HCT116 (cell line): ENCODE results near the gene ZNF330. TPM values are rescaled to one million over a fixed set of nuclear protein-coding genes. Genes with fewer than 3 reads are reported as not detected.

ENCODE experiments used
- ATAC-seq: fragments of 200-7000 bp; cut with Tn5 transposase; 2 replicates; pipeline ENCODE4 v1.9.1; 2020; ENCODE audit warnings: mild to moderate bottlenecking, moderate library complexity
- BruUV-seq: library from RNA; stranded (reverse); fragments of 400-500 nt; replicated peaks from 2 replicates; lab custom pipeline; 2021; lab: Mats Ljungman, UMichigan
- CTCF ChIA-PET: fragments of 300-600 bp; sonication (Branson Sonifier 250); formaldehyde crosslinking; loops from one replicate; lab custom pipeline; 2021; ENCODE audit warnings: antibody characterized with exemption; lab: Charles Lee
- POLR2A ChIA-PET: fragments of 300-600, 350-600 bp; sonication (Branson Sonifier 250); formaldehyde crosslinking; loops from one replicate; lab custom pipeline; 2021; ENCODE audit warnings: antibody characterized with exemption; lab: Charles Lee
- RAD21 ChIA-PET, 2 experiments: fragments of 300-600 bp; sonication (Branson Sonifier 250); formaldehyde crosslinking; loops; one replicate each; lab custom pipeline; 2023; ENCODE audit warnings: low total read pairs in 2 of 2; ENCODE audit not compliant: uncharacterized antibody in 2 of 2, unreplicated experiment in 2 of 2, low non-redundant PET in 1 of 2; lab: Charles Lee
- DNase-seq: peaks from one replicate; pipeline ENCODE4 v3.0.0-alpha.2; 2010; ENCODE audit warnings: low read depth, low spot score
- H2AFZ ChIP-seq: fragments of 200-600 bp; shearing (Covaris generic), sonication (generic); 2 replicates; pipeline ENCODE4 v1.6.1; 2017; ENCODE audit warnings: low read depth, mixed run types, mixed read lengths, antibody characterized with exemption, low read length; ENCODE audit not compliant: poor library complexity, severe bottlenecking
- H3K27ac ChIP-seq: 2 replicates; pipeline ENCODE4 v1.5.1; 2012; ENCODE audit warnings: low read depth, low read length
- H3K27me3 ChIP-seq: fragments of 200-600 bp; sonication (generic); 2 replicates; pipeline ENCODE4 v1.6.1; 2016; ENCODE audit warnings: mixed run types, low read length, mixed read lengths; ENCODE audit not compliant: insufficient read depth
- H3K36me3 ChIP-seq, 2 experiments: fragments of 200-500 bp in 1 of 2; fragments of 200-600 bp in 1 of 2; sonication (Bioruptor generic) in 1 of 2; sonication (generic) in 1 of 2; 2 replicates each; pipeline versions ENCODE4 v1.5.1 to v1.6.1; 2014 to 2016; ENCODE audit warnings: low read length in 2 of 2, inconsistent platforms in 1 of 2, mixed read lengths in 1 of 2, mixed run types in 1 of 2; ENCODE audit not compliant: insufficient read depth in 2 of 2, control insufficient read depth in 1 of 2
- H3K4me1 ChIP-seq, 2 experiments: fragments of 200-600 bp in 1 of 2; sonication (generic) in 1 of 2; 2 replicates each; pipeline versions ENCODE4 v1.5.1 to v1.6.1; 2012 to 2017; ENCODE audit warnings: low read length in 2 of 2, inconsistent platforms in 1 of 2, mild to moderate bottlenecking in 1 of 2, mixed read lengths in 1 of 2, mixed run types in 1 of 2, moderate library complexity in 1 of 2; ENCODE audit not compliant: insufficient read depth in 2 of 2, control insufficient read depth in 1 of 2
- H3K4me2 ChIP-seq: fragments of 200-600 bp; sonication (generic); 2 replicates; pipeline ENCODE4 v1.6.1; 2017; ENCODE audit warnings: mixed run types, low read length, mixed read lengths
- H3K4me3 ChIP-seq, 2 experiments: fragments of 200-600 bp in 1 of 2; sonication (generic) in 1 of 2; replicated peaks in 1 of 2; 2 replicates each; pipeline ENCODE4 v1.5.1; 2011 to 2016; ENCODE audit warnings: low read length in 2 of 2, control low read depth in 1 of 2, low read depth in 1 of 2, mild to moderate bottlenecking in 1 of 2, mixed read lengths in 1 of 2, mixed run types in 1 of 2
- H3K79me2 ChIP-seq: fragments of 200-600 bp; sonication (generic); 2 replicates; pipeline ENCODE4 v1.6.1; 2017; ENCODE audit warnings: mild to moderate bottlenecking, mixed run types, low read length, moderate library complexity, mixed read lengths; ENCODE audit not compliant: insufficient read depth
- H3K9ac ChIP-seq: fragments of 200-600 bp; sonication (generic); 2 replicates; pipeline ENCODE4 v1.6.1; 2016; ENCODE audit warnings: low read length, mixed read lengths
- H3K9me2 ChIP-seq: fragments of 200-600 bp; sonication (generic), shearing (Covaris generic); 2 replicates; pipeline ENCODE4 v1.6.1; 2017; ENCODE audit warnings: mixed run types, mild to moderate bottlenecking, moderate library complexity; ENCODE audit not compliant: insufficient read depth
- H3K9me3 ChIP-seq, 2 experiments: fragments of 200-500 bp in 1 of 2; fragments of 200-600 bp in 1 of 2; sonication (Bioruptor generic) in 1 of 2; sonication (generic) in 1 of 2; 2 replicates each; pipeline ENCODE4 v1.6.1; 2014 to 2017; ENCODE audit warnings: low read length in 2 of 2, mixed read lengths in 2 of 2, inconsistent platforms in 1 of 2, low read depth in 1 of 2, mild to moderate bottlenecking in 1 of 2, mixed run types in 1 of 2, moderate library complexity in 1 of 2; ENCODE audit not compliant: control insufficient read depth in 1 of 2, insufficient read depth in 1 of 2
- H4K20me1 ChIP-seq: fragments of 200-600 bp; sonication (generic), shearing (Covaris generic); 2 replicates; pipeline ENCODE4 v1.6.1; 2017; ENCODE audit warnings: mixed run types, mild to moderate bottlenecking, moderate library complexity; ENCODE audit not compliant: insufficient read depth
- CEBPB ChIP-seq: IDR thresholded peaks from 2 replicates; pipeline ENCODE4 v1.6.1; 2012; ENCODE audit warnings: low read depth
- EGR1 ChIP-seq: IDR thresholded peaks from 2 replicates; pipeline ENCODE4 v1.6.1; 2012; ENCODE audit warnings: low read depth
- ELF1 ChIP-seq: IDR thresholded peaks from 2 replicates; pipeline ENCODE4 v1.6.1; 2012; ENCODE audit warnings: low read depth, borderline replicate concordance
- EZH2 ChIP-seq: fragments of 200-600 bp; sonication (generic); IDR thresholded peaks from 2 replicates; pipeline ENCODE4 v1.6.1; 2017; ENCODE audit warnings: antibody characterized with exemption, mixed run types
- FOSL1 ChIP-seq: IDR thresholded peaks from 2 replicates; pipeline ENCODE4 v1.6.1; 2012; ENCODE audit warnings: low read depth
- MAX ChIP-seq: IDR thresholded peaks from 2 replicates; pipeline ENCODE4 v1.6.1; 2012
- POLR2A ChIP-seq: IDR thresholded peaks from 2 replicates; pipeline ENCODE4 v1.7.0; 2011; ENCODE audit warnings: borderline replicate concordance; ENCODE audit not compliant: insufficient read depth, insufficient read length; ENCODE audit errors: extremely low read depth
- POLR2AphosphoS5 ChIP-seq: IDR thresholded peaks from 2 replicates; pipeline ENCODE4 v1.6.1; 2011; ENCODE audit warnings: mild to moderate bottlenecking, low read depth, low read length, moderate library complexity
- RAD21 ChIP-seq: IDR thresholded peaks from 2 replicates; pipeline ENCODE4 v1.6.1; 2012; ENCODE audit warnings: low read depth, mild to moderate bottlenecking
- SIN3A ChIP-seq: IDR thresholded peaks from 2 replicates; pipeline ENCODE4 v1.6.1; 2012; ENCODE audit warnings: low read depth
- SP1 ChIP-seq: IDR thresholded peaks from 2 replicates; pipeline ENCODE4 v1.6.1; 2012; ENCODE audit warnings: low read depth
- SRF ChIP-seq: IDR thresholded peaks from 2 replicates; pipeline ENCODE4 v1.6.1; 2012; ENCODE audit warnings: low read depth
- YY1 ChIP-seq: IDR thresholded peaks from 2 replicates; pipeline ENCODE4 v1.6.1; 2011; ENCODE audit warnings: low read length, low read depth, moderate library complexity, mild to moderate bottlenecking; ENCODE audit not compliant: insufficient replicate concordance; ENCODE audit errors: extremely low read depth
- ZBTB33 ChIP-seq: IDR thresholded peaks from 2 replicates; pipeline ENCODE4 v1.6.1; 2011; ENCODE audit warnings: mild to moderate bottlenecking, low read length, moderate library complexity; ENCODE audit not compliant: insufficient replicate concordance; ENCODE audit errors: extremely low read depth
- ZFX ChIP-seq: fragments of 450-650 bp; IDR thresholded peaks from 2 replicates; pipeline ENCODE4 v1.6.1; 2017
- intact Hi-C: fragments of 100-400 bp; cut with micrococcal nuclease; formaldehyde crosslinking; loops from 2 replicates; pipeline ENCODE4 v1.10.0; 2022
- total RNA-seq: library from RNA; stranded (reverse); gene quantifications from one replicate; pipeline ENCODE4 v1.2.1, GENCODE V29; 2021; ENCODE audit not compliant: unreplicated experiment
- TF ChIP-seq, protein P1 (sequence below): IDR thresholded peaks from 2 replicates; pipeline ENCODE4 v1.6.1; 2012
- TF ChIP-seq, protein P2 (sequence below), 3 experiments: fragments of 200-600 bp in 1 of 3; sonication (generic) in 1 of 3; IDR thresholded peaks in 2 of 3; conservative IDR thresholded peaks in 1 of 3; 2 replicates each; pipeline ENCODE4 v1.5.1; 2012 to 2017; ENCODE audit warnings: low read depth in 2 of 3, low read length in 2 of 3, antibody characterized with exemption in 1 of 3, borderline replicate concordance in 1 of 3, control low read depth in 1 of 3, mild to moderate bottlenecking in 1 of 3, mixed read lengths in 1 of 3, mixed run types in 1 of 3, moderate library complexity in 1 of 3; ENCODE audit not compliant: insufficient read depth in 1 of 3

Gene ZNF330
- total RNA-seq, 1 experiment from 2014 or later: 49.1 TPM

GRCh38 chr4:141216002-141216761 is 4.5 kb upstream of the ZNF330 start:
- DNase-seq: no peak
- Histone ChIP-seq H3K4me1 (peaks cover 2 to 6% of the 10 kb centered on the region in 2 experiments; a peak in 2 of 4 replicates), H3K36me3 (no peaks in the 10 kb centered on the region), H4K20me1 (no peaks in the 10 kb centered on the region), H3K9ac (no peak overlapping the region), H3K4me2 (no peak overlapping the region), H2AFZ (no peak overlapping the region), H3K79me2 (peaks cover 5% of the 10 kb centered on the region), H3K4me3 (no peak overlapping the region), H3K27ac (no peak overlapping the region), H3K9me3 (no peaks in the 10 kb centered on the region), H3K27me3 (no peaks in the 10 kb centered on the region), H3K9me2 (no peaks in the 10 kb centered on the region)
- no peak for ATAC-seq
- TF ChIP-seq EZH2 (no peak), FOSL1 (no peak), EGR1 (no peak), ZBTB33 (no peak), SIN3A (no peak), ELF1 (no peak), RAD21 (no peak), CEBPB (no peak), YY1 (no peak), POLR2A (no peak), POLR2AphosphoS5 (no peak), SRF (no peak), SP1 (no peak), MAX (no peak), ZFX (no peak)
- TF ChIP-seq, protein P1, sequence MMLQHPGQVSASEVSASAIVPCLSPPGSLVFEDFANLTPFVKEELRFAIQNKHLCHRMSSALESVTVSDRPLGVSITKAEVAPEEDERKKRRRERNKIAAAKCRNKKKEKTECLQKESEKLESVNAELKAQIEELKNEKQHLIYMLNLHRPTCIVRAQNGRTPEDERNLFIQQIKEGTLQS: no peak
- TF ChIP-seq, protein P2, sequence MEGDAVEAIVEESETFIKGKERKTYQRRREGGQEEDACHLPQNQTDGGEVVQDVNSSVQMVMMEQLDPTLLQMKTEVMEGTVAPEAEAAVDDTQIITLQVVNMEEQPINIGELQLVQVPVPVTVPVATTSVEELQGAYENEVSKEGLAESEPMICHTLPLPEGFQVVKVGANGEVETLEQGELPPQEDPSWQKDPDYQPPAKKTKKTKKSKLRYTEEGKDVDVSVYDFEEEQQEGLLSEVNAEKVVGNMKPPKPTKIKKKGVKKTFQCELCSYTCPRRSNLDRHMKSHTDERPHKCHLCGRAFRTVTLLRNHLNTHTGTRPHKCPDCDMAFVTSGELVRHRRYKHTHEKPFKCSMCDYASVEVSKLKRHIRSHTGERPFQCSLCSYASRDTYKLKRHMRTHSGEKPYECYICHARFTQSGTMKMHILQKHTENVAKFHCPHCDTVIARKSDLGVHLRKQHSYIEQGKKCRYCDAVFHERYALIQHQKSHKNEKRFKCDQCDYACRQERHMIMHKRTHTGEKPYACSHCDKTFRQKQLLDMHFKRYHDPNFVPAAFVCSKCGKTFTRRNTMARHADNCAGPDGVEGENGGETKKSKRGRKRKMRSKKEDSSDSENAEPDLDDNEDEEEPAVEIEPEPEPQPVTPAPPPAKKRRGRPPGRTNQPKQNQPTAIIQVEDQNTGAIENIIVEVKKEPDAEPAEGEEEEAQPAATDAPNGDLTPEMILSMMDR (IDR thresholded peaks at IDR 0.05 in 2 of 3, conservative IDR thresholded peaks at IDR 0.05 in 1 of 3; ENCODE audit: borderline replicate concordance in 1 of 3, insufficient read depth in 1 of 3, low read depth in 2 of 3, low read length in 2 of 3): no peak
- intact Hi-C loops: no loop called here
- BruUV-seq: no TSS peak
- CTCF ChIA-PET: no interaction called here
- RAD21 ChIA-PET: no interaction called here
- POLR2A ChIA-PET: no interaction called here
